ENCODE results near the gene KIAA0753.

DNA sequence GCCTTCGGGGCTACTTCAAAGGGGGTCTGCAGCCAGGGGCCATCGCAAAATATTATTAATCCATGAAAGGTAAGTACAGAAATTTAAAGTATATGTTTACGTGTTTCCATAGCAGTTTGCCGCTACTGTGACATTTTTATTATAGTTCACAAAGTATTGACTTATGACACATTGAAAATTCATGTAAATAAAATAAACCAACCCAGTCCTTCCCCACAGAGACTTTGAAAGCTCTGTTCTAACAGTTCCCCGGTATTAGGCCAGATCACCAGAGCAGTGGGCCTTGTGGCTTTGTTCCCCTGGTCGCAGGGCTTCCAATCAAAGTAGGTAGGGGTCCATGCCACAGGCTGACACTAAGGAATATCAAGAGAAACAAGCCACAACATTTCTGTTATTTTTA, 13.9 kb downstream of the KIAA0753 start:
- TF ChIP-seq REST (IDR thresholded peaks at IDR 0.05; ENCODE audit: low read depth) (no peak), NFIC (IDR thresholded peaks at IDR 0.05) (no peak), EP300 (IDR thresholded peaks at IDR 0.05; ENCODE audit: borderline replicate concordance) (no peak), TAF1 (IDR thresholded peaks at IDR 0.05; ENCODE audit: low read depth) (no peak), TEAD4 (IDR thresholded peaks at IDR 0.05) (no peak)
- TF ChIP-seq, protein P1, sequence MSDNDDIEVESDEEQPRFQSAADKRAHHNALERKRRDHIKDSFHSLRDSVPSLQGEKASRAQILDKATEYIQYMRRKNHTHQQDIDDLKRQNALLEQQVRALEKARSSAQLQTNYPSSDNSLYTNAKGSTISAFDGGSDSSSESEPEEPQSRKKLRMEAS (IDR thresholded peaks at IDR 0.05): no peak
